ENCODE measurements around the gene SPAG16.
"Not testable (repeated sequence)": the region's sequence is repeated elsewhere in the genome, so short reads cannot be mapped to it uniquely, and the experiment has no call there.

The SPAG16 gene

DNA sequence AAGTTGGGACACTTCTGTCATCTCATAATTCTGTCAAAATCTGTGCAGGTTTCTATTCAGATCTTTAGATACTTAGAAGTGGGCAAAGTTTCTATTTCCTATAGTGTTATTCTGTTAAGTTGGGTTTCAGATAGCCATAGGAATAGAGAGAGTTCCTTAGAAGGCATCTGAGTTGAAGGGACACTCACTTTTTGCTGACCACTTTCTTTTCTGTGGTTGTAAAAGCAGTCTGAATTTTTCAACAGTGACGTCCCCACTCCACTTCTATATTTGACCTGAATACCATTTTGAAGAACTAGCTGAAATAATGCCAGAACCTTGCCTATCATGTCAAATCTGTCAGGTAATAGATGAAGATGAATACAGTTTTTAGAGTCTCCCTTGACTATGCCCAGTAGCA is 267.3 kb downstream of the SPAG16 start:
- no peak for DNase-seq (ENCODE audit: low spot score)

DNA sequence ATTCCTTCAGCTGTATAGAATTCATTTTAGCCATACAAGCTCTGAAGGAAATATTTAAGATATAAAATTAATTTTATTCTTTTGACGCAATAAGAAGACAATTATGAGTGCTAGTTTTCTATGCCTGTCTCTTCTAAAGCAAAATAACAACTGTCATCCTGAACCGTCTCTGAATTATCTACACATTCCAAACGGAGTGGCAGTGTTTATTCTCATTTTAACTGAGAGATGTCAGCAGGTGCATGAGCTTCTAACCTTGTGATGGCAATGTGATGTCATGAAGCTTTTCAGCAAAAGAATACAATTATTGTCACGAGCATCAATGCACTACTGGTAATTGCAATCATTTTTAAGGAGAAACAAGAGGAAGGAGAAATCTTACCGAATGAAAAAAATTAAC is 274.8 kb downstream of the SPAG16 start:
- no peak for DNase-seq (ENCODE audit: low spot score)

DNA sequence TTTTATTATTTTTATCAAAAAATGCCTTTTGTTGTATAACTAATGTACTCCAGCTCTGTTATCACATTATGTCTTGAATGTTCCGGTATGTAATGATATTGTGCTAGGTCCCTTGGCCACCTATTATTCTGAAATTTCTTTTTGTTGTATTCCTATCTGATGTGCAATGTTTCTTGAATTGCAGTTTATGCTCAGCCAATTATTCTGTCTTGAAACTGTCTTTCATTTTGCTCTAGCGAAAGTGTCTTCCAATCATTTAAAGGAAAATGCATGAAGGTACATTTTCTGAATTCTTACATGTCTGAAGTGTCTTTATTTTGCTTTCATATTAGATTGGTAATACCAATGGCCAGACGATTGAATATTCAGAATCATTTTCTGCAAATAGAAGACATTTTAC is 277.5 kb downstream of the SPAG16 start:
- no peak for DNase-seq (ENCODE audit: low spot score)

DNA sequence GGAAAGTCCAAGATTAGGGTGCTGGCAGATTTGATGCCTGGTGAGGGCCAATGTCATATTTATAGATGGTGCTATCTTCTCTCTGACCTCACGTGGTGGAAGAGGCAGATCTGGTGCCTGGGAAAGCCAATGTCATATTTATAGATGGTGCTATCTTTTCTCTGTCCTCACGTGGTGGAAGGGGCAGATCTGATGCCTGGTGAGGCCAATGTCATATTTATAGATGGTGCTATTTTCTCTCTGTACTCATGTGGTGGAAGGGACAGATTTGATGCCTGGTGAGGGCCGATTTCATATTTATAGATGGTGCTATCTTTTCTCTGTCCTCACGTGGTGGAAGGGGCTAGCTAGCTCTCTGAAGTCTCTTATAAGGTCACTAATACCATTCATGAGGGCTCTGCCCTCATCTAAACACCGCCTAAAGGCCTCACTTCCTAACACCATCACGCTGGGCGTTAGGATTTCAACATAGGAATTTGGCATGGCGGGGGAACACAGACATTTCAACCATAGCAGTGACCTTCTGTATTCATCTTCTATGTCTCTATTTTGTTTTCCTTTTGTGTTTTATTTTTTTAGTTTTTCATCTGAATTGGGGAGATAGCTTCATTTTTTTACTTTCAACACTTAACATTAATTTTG is 278.4 kb downstream of the SPAG16 start:
- no peak for DNase-seq (ENCODE audit: low spot score)

DNA sequence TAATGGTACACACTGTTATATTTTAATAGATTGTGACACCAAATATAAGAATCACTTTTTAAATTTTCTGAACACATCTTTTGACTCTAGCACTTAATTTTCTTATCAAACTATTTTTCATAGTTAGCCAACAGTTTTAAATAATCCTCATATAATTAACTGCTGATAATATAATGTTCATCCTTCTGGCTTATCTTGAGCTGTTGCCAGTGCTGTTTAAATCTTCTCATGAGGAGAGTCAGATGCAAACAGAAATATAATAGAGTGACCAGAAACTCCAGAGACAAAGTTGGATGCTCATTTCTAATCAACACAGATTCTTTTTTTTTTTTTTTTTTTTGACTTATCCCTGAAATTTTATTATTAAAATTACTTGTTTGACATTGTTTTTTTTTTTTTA is 282.6 kb downstream of the SPAG16 start:
- no peak for DNase-seq (ENCODE audit: low spot score)

DNA sequence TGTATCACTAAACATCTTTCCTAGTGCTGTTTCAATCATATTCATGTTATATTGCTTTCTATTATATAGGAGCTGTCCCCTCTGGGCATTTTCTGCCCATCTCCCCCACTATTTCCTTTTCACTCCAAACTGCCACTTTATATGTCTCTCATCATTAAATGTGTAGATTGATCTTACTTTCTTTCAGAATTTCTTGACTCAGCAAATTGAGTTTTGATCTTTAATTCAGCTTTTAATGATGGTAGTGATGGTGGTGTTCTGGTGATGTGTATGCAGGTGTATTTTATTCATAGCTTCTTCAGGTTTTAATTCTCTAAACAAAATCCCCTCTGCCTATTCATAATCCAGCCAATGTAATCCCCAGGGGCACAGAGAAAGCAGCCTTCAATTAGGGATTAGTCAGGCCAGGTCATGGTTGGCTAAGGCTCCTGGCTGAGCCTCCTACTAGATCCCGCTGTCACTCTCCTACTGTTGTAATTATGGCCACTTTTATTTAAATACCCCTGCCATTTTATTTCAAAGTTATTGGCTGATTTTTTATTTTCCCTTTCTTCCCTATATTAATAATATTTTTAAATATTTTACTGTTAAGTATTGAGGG is 325.4 kb downstream of the SPAG16 start:
- DNase-seq (ENCODE audit: low spot score), result no peak

DNA sequence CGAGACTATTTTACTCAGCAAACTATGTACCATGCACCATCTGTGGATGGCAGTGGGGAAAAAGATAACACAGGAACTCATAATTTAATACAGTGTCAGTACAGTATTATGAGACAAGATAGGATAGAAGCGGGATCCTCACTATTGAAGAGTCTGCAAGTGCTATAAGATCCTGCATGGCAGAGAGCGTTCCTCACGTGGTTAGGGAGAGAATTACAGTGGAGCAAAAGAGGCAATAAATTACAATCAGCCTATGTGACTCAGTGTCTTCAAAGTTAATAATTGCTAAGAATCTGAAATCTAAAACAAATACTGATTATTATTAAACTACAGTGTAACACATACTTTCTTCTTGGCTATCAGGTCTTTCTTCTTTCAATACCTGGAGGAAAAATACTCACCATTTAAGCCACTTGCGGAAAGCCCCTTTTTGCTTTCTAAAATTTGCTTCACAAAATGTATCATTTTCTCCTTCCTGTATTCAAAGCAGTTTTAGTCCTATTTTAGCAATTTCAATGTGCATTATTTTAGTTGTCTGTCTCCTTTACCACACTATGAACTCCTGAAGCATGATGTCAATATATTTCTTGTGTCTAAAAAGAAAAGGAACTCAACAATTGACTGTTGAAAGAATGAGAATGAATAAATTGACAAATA is 342.9 kb downstream of the SPAG16 start:
- no peak for DNase-seq (ENCODE audit: low spot score)

DNA sequence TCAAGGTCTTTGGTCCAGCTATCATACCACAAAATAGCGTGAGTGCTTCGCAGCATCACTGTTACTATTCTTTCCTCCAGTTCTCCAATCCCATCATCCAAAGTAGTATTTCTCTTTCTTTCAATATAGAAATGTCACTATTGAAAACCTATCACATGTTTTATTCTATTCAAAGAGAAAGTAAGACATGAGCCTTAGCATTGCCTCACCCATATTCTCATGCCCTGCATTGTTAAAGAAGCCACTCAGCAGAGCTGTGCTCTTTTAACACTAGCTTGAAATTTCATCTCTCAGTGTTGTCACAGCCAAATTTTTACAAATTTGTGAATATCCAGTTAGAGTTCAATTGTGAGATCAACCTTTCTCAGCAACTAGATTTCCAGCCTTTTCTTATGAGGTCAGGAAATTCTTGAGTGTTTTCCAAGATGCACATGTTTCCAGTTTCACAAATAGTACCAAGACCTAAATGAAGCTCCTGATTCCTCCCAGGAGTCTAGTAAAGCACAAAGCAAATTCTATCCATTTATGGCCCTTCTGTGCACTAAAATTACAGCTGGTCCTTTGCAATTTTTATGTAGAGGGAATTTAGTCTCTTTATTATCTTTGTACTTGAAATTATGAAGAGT is 343.7 kb downstream of the SPAG16 start:
- no peak for DNase-seq (ENCODE audit: low spot score)

DNA sequence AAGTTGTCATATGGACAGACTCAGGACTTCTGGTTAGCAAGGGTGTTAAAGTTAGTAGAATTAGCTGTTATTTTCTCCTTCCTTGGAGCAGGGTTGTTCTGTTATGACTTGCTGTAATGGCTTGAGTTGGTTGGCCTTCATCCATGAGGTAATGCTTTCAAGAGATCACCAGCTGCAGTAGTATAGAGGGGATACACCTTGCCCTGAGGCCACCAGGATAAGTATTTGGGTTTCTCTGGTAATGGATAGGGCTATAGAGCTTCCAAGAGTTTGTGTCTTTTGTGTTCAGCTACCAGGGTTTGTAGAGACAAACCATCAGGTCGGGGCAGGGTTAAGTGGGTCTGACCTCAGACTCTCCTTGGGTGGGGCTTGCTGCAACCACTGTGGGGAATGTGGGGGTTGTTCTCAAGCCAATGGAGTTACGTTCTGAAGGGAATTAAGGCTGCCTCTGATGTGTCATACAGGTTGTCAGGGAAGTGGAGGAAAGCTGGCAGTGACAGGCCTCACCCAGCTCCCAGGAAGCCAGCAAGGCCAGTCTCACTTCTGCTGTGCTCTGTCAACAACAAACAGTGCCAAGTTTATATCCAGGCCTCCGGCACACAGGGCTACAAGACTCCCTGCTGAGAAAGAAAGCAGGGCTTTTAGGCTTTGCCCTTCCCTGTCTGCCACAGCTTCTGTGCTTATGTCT is 356.6 kb downstream of the SPAG16 start:
- no peak for DNase-seq (ENCODE audit: low spot score)

DNA sequence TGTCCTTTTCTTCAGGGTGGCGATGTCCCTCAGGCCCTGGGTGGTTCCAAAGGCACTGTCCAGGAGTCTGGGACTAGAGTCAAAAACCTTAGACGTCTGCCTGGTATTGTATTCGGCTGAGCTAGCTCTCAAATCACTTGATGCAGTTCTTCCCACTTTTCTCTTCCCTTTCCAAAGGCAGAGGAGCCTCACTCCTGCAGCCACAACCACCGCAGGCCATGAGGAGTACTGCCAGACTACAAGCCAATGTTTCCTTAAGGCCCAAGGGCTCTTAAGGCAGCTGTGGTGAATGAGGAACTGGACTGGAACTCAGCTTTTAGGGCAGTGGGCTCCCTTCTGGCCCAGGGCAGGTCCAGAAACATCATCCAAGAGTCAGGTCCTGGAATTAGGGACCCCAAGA is 360.7 kb downstream of the SPAG16 start:
- DNase-seq (ENCODE audit: low spot score), result no peak

DNA sequence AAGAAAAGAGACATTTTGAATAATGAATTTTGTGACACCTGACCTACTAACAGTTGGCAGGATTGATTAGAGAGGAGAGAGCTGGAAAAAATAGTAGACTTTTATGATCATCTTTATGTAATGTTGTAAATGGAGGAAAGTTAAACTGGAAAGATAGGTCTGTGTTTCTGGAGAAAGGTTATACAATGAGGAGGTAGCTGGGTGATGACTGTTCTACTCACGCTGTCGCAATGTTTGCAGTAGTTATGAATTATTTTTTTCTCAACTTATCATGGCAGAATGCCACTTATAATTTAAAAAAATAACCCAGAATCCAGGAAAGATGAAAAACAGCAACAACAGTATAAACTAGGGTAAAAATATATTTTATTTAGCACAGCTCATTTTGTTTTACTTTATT is 364.9 kb downstream of the SPAG16 start:
- no peak for DNase-seq (ENCODE audit: low spot score)

DNA sequence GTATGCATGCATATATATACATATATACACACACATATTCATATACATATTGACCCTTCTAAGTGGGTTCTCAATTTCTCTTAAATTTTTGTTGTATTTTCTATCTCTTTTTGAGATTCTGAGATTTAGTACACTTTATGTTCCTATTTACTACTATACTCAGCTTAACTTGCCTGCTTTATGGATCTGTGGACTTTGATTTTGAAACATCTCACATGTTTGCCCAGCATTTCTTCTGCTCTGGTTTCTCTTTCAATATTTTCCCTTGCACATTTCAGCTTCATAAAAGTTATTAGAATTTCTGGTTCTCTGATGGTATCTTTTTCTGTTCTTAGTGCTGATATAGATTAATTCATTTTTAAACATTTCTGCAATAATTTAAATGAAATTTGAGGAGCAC is 380.6 kb downstream of the SPAG16 start:
- no peak for DNase-seq (ENCODE audit: low spot score)

DNA sequence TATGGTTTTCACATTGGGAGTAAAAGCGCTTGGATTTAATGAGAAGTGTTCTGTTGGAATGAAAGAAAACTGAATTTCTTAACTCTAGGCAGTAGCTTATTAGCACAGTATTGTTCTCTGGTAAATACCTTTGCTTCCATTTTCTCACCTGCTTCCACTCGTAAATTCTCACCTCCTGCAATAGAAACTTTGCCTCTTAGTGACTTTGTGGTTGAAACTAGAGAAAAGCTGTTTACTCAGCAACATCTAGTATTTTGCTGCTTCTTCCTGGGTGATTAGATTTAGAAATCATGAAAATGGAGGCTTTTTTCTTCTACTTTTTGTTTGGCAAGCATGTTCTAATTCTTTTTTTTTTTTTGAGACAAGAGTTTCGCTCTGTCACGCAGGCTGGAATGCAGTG is 385.4 kb downstream of the SPAG16 start:
- DNase-seq (ENCODE audit: low spot score), result no peak

DNA sequence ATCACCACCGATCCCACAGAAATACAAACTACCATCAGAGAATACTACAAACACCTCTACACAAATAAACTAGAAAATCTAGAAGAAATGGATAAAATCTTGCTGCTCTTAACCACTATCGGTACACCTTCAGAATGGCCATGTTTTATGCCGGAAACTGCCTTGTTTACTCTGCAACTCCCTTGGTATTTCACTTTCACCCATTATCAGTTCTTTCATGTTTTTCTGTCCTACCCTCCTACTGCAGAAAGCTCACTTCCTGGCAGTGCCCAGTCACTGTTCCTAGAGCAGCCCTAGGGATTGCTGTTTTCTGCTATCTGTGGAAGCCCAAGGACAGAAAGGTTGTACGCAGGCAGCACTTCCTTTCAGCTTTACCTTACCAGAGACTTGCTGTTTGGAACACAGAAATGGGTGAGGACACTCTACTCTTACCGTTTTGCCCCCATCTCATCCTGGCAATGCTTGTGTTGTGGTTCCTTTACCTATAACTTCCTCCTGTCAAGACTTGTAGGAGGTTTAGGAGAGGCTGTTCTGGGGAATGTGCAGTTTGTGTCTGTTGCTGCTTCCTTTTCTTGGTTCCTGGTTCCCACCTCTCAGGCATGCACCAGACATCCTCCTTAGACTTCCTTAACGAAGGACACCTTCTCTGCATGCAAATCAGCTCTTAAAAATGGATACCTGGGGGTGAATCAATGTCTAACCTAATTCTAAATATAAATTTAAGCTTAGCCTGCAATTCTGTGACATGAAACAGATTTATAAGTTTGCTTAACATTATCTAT is 394.4 kb downstream of the SPAG16 start:
- no peak for DNase-seq (ENCODE audit: low spot score)

DNA sequence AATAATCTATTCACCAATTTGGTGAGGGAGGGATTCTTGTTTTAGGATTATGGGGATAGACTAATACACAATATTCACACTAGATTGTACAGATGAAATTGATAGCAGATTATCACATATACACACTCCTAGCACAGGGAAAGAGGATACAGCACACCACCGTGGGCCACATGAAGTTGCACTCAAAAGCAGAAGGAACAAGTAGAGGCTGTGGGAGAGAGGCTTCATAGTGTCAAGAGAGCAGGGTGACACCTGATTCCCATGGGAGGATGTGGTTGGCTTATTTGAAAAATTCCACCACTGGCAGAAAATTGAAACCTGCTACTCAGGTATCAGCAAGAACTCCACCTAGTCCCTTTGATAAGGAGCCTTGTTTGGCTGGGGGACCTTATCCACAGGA is 395.6 kb downstream of the SPAG16 start:
- DNase-seq (ENCODE audit: low spot score), result no peak

DNA sequence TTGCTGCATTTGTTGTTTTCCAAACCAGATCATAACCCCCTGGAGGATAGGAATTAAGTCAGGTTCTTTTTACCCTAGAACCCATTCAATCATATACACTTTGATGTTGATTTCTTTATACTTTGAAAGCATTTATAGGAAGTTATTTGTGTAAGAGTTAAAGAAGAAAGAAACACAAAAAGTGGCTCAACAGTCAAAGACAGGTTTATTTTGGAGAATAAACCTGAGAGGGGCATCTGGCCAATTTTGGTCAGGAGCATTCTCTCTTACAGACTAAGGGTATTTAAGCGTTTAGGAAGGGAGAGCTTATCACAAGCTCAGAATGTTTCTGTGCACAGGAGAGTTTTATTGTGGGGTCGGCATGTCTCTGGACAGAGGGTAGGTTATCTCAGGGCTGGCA is 398.0 kb downstream of the SPAG16 start:
- DNase-seq (ENCODE audit: low spot score), result no peak

DNA sequence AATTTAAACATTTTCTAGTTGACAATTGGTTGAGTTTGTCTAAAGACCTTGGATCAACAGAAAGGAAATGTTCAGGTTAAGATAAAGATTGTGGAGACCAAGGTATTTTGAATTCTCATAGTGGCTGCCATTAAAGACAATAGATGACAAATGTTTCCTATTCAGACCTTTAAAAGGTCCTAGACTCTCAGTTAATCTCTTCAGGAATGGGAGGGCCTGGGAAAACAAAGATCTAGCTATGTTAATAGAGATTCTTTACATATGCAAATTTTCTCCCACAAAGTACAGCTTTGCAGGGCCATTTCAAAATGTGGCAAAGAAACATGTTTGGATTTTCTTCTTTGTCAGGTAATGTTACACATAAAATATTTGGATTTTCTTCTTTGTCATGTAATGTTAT is 403.9 kb downstream of the SPAG16 start:
- DNase-seq (ENCODE audit: low spot score), result no peak

DNA sequence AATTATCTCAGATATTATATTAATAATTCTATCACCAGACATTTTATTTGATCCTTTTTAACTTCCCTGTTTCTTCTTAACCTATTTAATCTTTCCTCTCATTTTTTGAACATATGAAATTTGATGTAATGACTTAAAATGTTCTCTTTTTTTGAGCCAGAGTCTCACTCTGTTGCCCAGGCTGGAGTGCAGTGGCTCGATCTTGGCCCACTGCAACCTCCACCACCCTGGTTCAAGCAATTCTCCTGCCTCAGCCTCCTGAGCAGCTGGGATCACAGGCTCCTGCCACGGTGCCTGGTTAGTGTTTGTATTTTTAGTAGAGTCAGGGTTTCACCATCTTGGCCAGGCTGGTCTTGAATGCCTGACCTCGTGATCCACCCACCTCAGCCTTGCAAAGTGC is 404.6 kb downstream of the SPAG16 start:
- DNase-seq (ENCODE audit: low spot score), result not testable (repeated sequence)

DNA sequence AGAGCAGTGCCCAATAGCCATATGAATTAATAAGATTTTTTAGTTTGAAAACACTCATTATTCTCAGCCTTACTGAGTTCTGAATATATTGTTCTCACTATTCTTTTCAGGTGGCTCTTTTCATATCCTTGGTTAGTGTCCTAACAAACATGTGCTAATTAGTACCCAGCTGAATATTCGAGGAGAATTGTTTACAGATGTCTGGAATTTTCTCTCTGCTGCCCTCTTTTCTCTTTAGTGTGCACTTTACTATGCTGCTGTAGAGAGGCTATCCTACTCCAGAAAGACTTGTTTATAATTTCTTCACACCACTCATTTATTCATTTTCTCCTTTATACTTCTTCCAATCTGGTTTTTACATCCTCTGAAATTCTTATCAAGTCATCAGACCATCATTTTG is 405.3 kb downstream of the SPAG16 start:
- DNase-seq (ENCODE audit: low spot score), result no peak

DNA sequence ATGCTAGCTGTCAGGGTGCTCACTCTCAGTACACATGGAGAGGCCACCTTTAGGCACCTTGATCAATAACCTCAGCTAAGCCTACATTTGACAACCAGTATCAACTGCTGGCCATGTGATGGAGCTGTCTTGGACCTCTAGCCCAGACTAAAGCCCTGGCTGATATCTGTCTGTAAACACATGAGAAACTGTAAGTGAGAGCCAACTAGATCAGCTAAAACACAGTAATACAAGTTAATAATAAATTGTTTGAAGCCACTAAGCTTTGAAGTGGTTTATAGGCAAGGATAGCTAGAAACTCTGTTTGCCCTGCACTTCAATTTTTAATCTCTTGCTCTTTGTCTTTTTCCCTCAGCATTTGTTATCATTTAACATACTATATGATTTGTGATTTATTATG is 407.1 kb downstream of the SPAG16 start:
- DNase-seq (ENCODE audit: low spot score), result no peak

DNA sequence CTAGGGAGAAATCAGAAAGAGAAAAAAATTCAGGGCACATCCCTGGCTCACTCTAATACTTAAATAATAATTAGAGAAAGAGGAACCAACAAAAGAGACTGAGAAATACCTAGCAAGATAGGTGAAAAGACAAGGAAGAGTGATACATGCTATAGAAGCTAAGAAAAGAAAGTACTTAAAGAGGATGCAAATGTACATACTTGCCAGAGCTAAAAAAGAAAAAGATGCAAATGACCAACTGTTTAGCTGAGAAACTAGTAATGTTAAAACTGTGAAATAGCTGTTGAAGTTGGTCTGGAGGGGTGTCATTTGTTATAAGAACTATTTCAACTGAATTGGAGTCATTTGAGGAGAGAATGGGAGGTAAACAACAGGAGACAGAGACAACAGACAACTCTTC is 412.2 kb downstream of the SPAG16 start:
- DNase-seq (ENCODE audit: low spot score), result no peak

DNA sequence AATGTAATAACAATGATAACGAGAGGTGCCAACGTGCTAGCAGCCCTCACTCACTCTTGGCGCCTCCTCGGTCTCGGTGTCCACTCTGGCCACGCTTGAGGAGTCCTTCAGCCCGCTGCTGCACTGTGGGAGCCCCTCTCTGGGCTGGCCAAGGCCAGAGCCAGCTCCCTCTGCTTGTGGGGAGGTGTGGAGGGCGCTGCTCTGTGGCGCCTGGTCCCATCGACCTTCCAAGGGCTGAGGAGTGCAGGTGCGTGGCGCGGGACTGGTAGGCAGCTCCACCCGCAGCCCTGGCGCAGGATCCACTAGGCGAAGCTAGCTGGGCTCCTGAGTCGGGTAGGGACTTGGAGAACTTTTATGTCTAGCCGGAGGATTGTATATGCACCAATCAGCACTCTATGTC is 417.1 kb downstream of the SPAG16 start:
- DNase-seq (ENCODE audit: low spot score), result not testable (repeated sequence)
